Measurements from ENCODE around the gene EXOC6. TPM values are rescaled to one million over a fixed set of nuclear protein-coding genes. Genes with fewer than 3 reads are reported as not detected.

EXOC6 gene
- total RNA-seq, 4 donors from 2014 or later = 5.9 to 16.6 (median 11.2) TPM

GRCh38 chr10:92914478-92915325 is 66.4 kb downstream of the EXOC6 start:
- peak in 1 of 2 donors; percentile 78 for DNase-seq (ENCODE audit: low spot score in 2 of 2)
- Histone ChIP-seq H3K27ac (no peak overlapping the region), H3K36me3 (peaks cover 0 to 21% (median 0%) of the 10 kb centered on the region in 3 donors), H3K9me3 (no peaks in the 10 kb centered on the region), H3K4me3 (no peak overlapping the region), H3K27me3 (no peaks in the 10 kb centered on the region), H3K4me1 (no peaks in the 10 kb centered on the region)
- TF ChIP-seq EP300 (IDR thresholded peaks at IDR 0.05) (no peak), POLR2A (IDR thresholded peaks at IDR 0.05) (no peak), CTCF (IDR thresholded peaks at IDR 0.05) (peak; percentile 31 to 60 (median 43))
- 79 to 82% methylated on average over 4 of the region's 4 CpGs for WGBS, 2 donors

GRCh38 chr10:92915892-92916291 is 67.6 kb downstream of the EXOC6 start:
- Histone ChIP-seq H3K36me3 (peaks cover 0 to 28% (median 0%) of the 10 kb centered on the region in 3 donors), H3K4me1 (no peaks in the 10 kb centered on the region), H3K27ac (no peak overlapping the region), H3K27me3 (no peaks in the 10 kb centered on the region), H3K4me3 (no peak overlapping the region), H3K9me3 (peaks cover 0 to 8% (median 0%) of the 10 kb centered on the region in 4 donors)
- 91 to 94% methylated on average over 3 of the region's 3 CpGs for WGBS, 2 donors
- TF ChIP-seq POLR2A (IDR thresholded peaks at IDR 0.05) (no peak), CTCF (IDR thresholded peaks at IDR 0.05) (no peak), EP300 (IDR thresholded peaks at IDR 0.05) (no peak)
- no peak for DNase-seq (ENCODE audit: low spot score in 2 of 2)

- Histone ChIP-seq H3K36me3 (peaks cover 0 to 34% (median 0%) of the 10 kb centered on the region in 3 donors), H3K27me3 (no peaks in the 10 kb centered on the region), H3K4me3 (no peak overlapping the region), H3K4me1 (no peaks in the 10 kb centered on the region), H3K27ac (no peak overlapping the region), H3K9me3 (peaks cover 0 to 8% (median 0%) of the 10 kb centered on the region in 4 donors)
- no peak for DNase-seq (ENCODE audit: low spot score in 2 of 2)
- WGBS, 2 donors = 61 to 69% methylated on average over 2 of the region's 2 CpGs
- no peak for TF ChIP-seq POLR2A (IDR thresholded peaks at IDR 0.05)
- no peak for TF ChIP-seq CTCF (IDR thresholded peaks at IDR 0.05)
- no peak for TF ChIP-seq EP300 (IDR thresholded peaks at IDR 0.05)
Observed at GRCh38 chr10:92916433-92916832, 68.1 kb downstream of the EXOC6 start.

GRCh38 chr10:92918603-92919002 is 70.3 kb downstream of the EXOC6 start:
- DNase-seq (ENCODE audit: low spot score in 2 of 2) = no peak
- no peaks in the 10 kb centered on the region for H3K27me3 ChIP-seq
- H3K36me3 ChIP-seq = peaks cover 0 to 35% (median 0%) of the 10 kb centered on the region in 3 donors
- no peaks in the 10 kb centered on the region for H3K4me1 ChIP-seq
- TF ChIP-seq CTCF (IDR thresholded peaks at IDR 0.05) (no peak), POLR2A (IDR thresholded peaks at IDR 0.05) (no peak), EP300 (IDR thresholded peaks at IDR 0.05) (no peak)
- H3K27ac ChIP-seq = no peak overlapping the region
- 95 to 96% methylated on average over 3 of the region's 3 CpGs for WGBS, 2 donors
- peaks cover 0 to 8% (median 0%) of the 10 kb centered on the region in 4 donors for H3K9me3 ChIP-seq
- no peak overlapping the region for H3K4me3 ChIP-seq

GRCh38 chr10:92920866-92921265 is 72.5 kb downstream of the EXOC6 start:
- H3K36me3 ChIP-seq = peaks cover 0 to 32% (median 0%) of the 10 kb centered on the region in 3 donors
- no peak overlapping the region for H3K4me3 ChIP-seq
- H3K9me3 ChIP-seq = peaks cover 0 to 8% (median 0%) of the 10 kb centered on the region in 4 donors
- no peak for DNase-seq (ENCODE audit: low spot score in 2 of 2)
- H3K27ac ChIP-seq = no peak overlapping the region
- no peaks in the 10 kb centered on the region for H3K4me1 ChIP-seq
- no peak for TF ChIP-seq POLR2A (IDR thresholded peaks at IDR 0.05)
- TF ChIP-seq EP300 (IDR thresholded peaks at IDR 0.05) = no peak
- TF ChIP-seq CTCF (IDR thresholded peaks at IDR 0.05) = no peak
- no peaks in the 10 kb centered on the region for H3K27me3 ChIP-seq
